Measurements from ENCODE around the gene OR5K2. TPM values are rescaled to one million over a fixed set of nuclear protein-coding genes. Genes with fewer than 3 reads are reported as not detected.

OR5K2 gene
- total and polyA plus RNA-seq, 10 of the 15 experiments (the other 5 are each of a cell fraction or from before 2014, with no cell fraction given) = 0.12 TPM; not detected in 9

DNA sequence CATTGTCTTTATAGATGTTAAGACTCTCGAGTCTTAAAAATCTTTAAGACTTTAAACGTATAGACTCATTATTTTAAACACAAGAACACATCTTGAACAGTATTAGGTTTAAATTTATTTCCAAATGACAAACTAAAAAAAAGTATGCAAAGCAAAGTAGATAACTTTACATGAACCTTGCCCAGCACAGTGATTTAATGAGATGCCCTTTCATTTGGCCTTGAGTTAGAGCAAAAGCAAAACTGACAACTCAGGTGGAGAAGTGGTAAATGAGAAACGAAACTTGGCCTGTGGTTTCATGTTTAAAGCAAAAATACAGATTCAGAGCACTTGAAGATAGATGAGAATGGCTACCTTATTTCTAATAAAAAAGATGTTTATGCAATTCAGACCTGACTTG, 42.9 kb downstream of the OR5K2 start (continued):
- TF ChIP-seq CBFB (IDR thresholded peaks at IDR 0.05; ENCODE audit: low read depth) (peak; percentile 92), SUPT20H (IDR thresholded peaks at IDR 0.05; ENCODE audit: borderline replicate concordance, control insufficient read depth, low read depth, low read length) (no peak), SREBF1 (IDR thresholded peaks at IDR 0.05; ENCODE audit: low read length) (no peak), ZNF217 (IDR thresholded peaks at IDR 0.05) (peak; percentile 97), EGR1 (IDR thresholded peaks at IDR 0.05; ENCODE audit: borderline replicate concordance in 1 of 2, low read depth in 2 of 2, low read length in 2 of 2) (no peak), MEF2A (IDR thresholded peaks at IDR 0.05; ENCODE audit: insufficient read depth, low read depth, low read length) (peak; percentile 70; the same call in 1 of the 2 replicates), TCF12 (IDR thresholded peaks at IDR 0.05; ENCODE audit: low read depth, low read length) (peak; percentile 20; the same call in 1 of the 2 replicates), ZZZ3 (IDR thresholded peaks at IDR 0.05; ENCODE audit: control insufficient read depth, insufficient read length, low read depth) (no peak), POLR2AphosphoS2 (IDR thresholded peaks at IDR 0.05; ENCODE audit: low read depth, low read length) (no peak), CHD1 (IDR thresholded peaks at IDR 0.05; ENCODE audit: low read depth, low read length) (peak; percentile 75; the same call in 1 of the 2 replicates), STAT3 (IDR thresholded peaks at IDR 0.05; ENCODE audit: low read depth, low read length) (no peak), KDM1A (IDR thresholded peaks at IDR 0.05; ENCODE audit: borderline replicate concordance) (no peak), SMAD1 (IDR thresholded peaks at IDR 0.05; ENCODE audit: low read depth, partially characterized antibody) (no peak), KAT2A (conservative IDR thresholded peaks at IDR 0.05; ENCODE audit: control insufficient read depth, low read depth, low read length) (no peak), RBBP5 (conservative IDR thresholded peaks at IDR 0.05) (no peak), SIX5 (IDR thresholded peaks at IDR 0.05; ENCODE audit: low read depth, low read length, severe bottlenecking) (no peak), HDAC2 (IDR thresholded peaks at IDR 0.05) (no peak; the same call in 1 of the 2 replicates), IKZF2 (IDR thresholded peaks at IDR 0.05) (peak; percentile 57 to 80; a peak in 3 of 4 replicates), ZBED1 (IDR thresholded peaks at IDR 0.05; ENCODE audit: borderline replicate concordance) (peak; percentile 64; the same call in 1 of the 2 replicates), BCLAF1 (IDR thresholded peaks at IDR 0.05) (no peak), FOS (IDR thresholded peaks at IDR 0.05; ENCODE audit: borderline replicate concordance, extremely low read depth, insufficient read length) (no peak), SMC3 (IDR thresholded peaks at IDR 0.05; ENCODE audit: borderline replicate concordance, low read length) (no peak; the same call in 1 of the 2 replicates), NR2F1 (conservative IDR thresholded peaks at IDR 0.05) (peak; percentile 92)
- TF ChIP-seq, protein P1, sequence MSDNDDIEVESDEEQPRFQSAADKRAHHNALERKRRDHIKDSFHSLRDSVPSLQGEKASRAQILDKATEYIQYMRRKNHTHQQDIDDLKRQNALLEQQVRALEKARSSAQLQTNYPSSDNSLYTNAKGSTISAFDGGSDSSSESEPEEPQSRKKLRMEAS (IDR thresholded peaks at IDR 0.05; ENCODE audit: low read depth, low read length) = no peak
- TF ChIP-seq, protein P2, sequence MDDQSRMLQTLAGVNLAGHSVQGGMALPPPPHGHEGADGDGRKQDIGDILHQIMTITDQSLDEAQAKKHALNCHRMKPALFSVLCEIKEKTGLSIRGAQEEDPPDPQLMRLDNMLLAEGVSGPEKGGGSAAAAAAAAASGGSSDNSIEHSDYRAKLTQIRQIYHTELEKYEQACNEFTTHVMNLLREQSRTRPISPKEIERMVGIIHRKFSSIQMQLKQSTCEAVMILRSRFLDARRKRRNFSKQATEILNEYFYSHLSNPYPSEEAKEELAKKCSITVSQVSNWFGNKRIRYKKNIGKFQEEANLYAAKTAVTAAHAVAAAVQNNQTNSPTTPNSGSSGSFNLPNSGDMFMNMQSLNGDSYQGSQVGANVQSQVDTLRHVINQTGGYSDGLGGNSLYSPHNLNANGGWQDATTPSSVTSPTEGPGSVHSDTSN (IDR thresholded peaks at IDR 0.05; ENCODE audit: insufficient replicate concordance, low read depth, low read length) = no peak
- TF ChIP-seq, protein P3, sequence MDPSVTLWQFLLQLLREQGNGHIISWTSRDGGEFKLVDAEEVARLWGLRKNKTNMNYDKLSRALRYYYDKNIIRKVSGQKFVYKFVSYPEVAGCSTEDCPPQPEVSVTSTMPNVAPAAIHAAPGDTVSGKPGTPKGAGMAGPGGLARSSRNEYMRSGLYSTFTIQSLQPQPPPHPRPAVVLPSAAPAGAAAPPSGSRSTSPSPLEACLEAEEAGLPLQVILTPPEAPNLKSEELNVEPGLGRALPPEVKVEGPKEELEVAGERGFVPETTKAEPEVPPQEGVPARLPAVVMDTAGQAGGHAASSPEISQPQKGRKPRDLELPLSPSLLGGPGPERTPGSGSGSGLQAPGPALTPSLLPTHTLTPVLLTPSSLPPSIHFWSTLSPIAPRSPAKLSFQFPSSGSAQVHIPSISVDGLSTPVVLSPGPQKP (IDR thresholded peaks at IDR 0.05; ENCODE audit: low read depth, low read length) = no peak

Data from GM12878 (cell line).